Prostate gland (tissue), 2 donors: ENCODE results near the gene RPTN. TPM values are rescaled to one million over a fixed set of nuclear protein-coding genes. Genes with fewer than 3 reads are reported as not detected.
A peak's percentile ranks its signal among the peaks of the same experiment; 100 is the strongest.

ENCODE experiments used
- DNase-seq: peaks from one replicate; pipeline ENCODE4 v3.0.0-alpha.2; 2019; ENCODE audit warnings: low spot score
- H3K27ac ChIP-seq, 2 donors: fragments of 200-600 bp; sonication (generic); 2 replicates each; pipeline ENCODE4 v1.5.1; 2017 to 2019
- H3K27me3 ChIP-seq: fragments of 200-600 bp; sonication (generic); replicated peaks from 2 replicates; pipeline ENCODE4 v1.5.1; 2019; ENCODE audit not compliant: insufficient read depth
- H3K36me3 ChIP-seq, 2 donors: fragments of 200-600 bp; sonication (generic); 1 replicate in 1 of 2; 2 replicates in 1 of 2; pipeline versions ENCODE4 v1.5.1 to v1.8.1; 2017 to 2019
- H3K4me1 ChIP-seq: fragments of 200-600 bp; sonication (generic); replicated peaks from 2 replicates; pipeline ENCODE4 v1.5.1; 2019
- H3K4me3 ChIP-seq, 2 donors: fragments of 200-600 bp; sonication (generic); 2 replicates each; pipeline ENCODE4 v1.5.1; 2017 to 2019
- H3K9me3 ChIP-seq: fragments of 200-600 bp; sonication (generic); 2 replicates; pipeline ENCODE4 v1.5.1; 2017
- POLR2A ChIP-seq: fragments of 450-650 bp; IDR thresholded peaks from one replicate; pipeline ENCODE4 v1.6.1; 2016; ENCODE audit warnings: antibody characterized with exemption, mild to moderate bottlenecking
- POLR2AphosphoS5 ChIP-seq: sonication (generic); formaldehyde crosslinking; IDR thresholded peaks from one replicate; pipeline ENCODE4 v1.6.1; 2017; ENCODE audit warnings: antibody characterized with exemption
- WGBS: methylation state at CpG from one replicate; pipeline ENCODE4 v1.1.5; 2018; 5-methylcytosine and 5-hydroxymethylcytosine counted together
- intact Hi-C: fragments of 100-400 bp; cut with DNase I; formaldehyde crosslinking; loops from one replicate; pipeline ENCODE4 v1.14.2; 2022
- total RNA-seq, 2 donors: library from RNA; depleted of rRNA; stranded (reverse); fragments of >200 nt; gene quantifications; one replicate each; pipeline ENCODE4 v1.1.0, GENCODE V29; 2016
- TF ChIP-seq, protein P1 (sequence below), 4 experiments: fragments of 200-600 bp in 2 of 4; fragments of 450-650 bp in 2 of 4; sonication (generic) in 2 of 4; IDR thresholded peaks; 1 replicate in 3 of 4; 2 replicates in 1 of 4; pipeline ENCODE4 v1.5.1; 2016 to 2019; ENCODE audit warnings: antibody characterized with exemption in 4 of 4, mild to moderate bottlenecking in 2 of 4, moderate library complexity in 2 of 4

Gene RPTN
- total RNA-seq, 2 donors from 2014 or later: not detected

DNA sequence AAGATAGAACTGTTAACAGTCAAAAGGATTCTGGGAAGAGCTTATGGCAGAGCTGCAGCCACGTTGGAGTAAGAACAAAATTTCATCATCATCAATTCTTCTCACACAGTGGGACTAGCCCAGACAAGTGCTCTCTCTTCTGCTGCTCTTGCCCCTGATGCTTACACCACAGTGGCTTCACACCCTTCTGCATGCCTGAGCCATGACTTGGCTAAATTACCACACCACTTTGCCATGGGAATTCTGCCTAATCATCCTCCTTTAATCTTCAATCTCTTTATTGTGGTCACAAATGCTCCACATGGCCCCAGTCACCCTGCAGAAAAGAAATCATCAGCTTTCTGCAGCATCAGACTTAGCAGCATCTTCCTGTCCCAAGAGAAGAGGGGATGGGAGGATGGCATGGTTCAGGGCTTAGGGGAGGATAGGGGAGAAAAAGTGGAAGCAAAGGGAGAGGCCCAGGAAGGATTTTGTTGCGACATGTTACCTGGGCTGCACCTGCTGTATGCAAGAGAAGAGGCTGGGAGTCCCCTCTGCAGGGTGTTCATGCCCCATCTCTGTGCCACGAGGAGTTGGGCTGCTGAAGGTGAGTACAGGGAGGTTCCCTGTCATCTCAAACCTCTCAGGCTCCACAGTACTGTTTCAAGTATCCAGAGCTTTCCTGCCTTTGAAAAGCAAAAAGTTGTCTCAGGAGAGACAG lies 9.0 kb upstream of the RPTN start:
- Histone ChIP-seq H3K4me1 (no peaks in the 10 kb centered on the region), H3K4me3 (no peak overlapping the region), H3K9me3 (no peaks in the 10 kb centered on the region), H3K36me3 (no peaks in the 10 kb centered on the region), H3K27me3 (no peaks in the 10 kb centered on the region), H3K27ac (no peak overlapping the region)
- DNase-seq: peak; percentile 76
- intact Hi-C loops: no loop called here
- 31% methylated on average over 3 of the region's 3 CpGs for WGBS
- peak; percentile 71 for TF ChIP-seq POLR2AphosphoS5
- TF ChIP-seq POLR2A: no peak

DNA sequence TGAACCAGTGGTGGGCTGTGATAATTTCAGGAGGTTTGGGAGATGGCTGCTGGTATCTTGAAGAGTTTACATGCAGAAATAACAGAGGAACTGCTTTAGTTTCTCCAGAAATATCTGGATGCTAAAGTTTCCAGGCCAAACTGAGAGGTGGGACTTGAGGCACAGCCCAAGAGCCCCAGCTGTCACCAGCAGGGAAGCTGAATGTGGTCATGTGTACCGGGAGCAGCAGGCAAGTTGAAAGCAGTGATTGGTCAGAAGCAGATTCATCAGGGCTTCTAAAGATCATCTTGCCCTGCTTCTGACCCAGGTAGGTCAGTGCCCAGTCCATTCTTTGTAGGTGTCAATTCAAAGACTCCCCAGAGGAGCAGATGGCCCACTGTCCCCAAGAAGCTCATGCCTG lies 7.9 kb upstream of the RPTN start:
- H3K27me3 ChIP-seq: no peaks in the 10 kb centered on the region
- TF ChIP-seq POLR2A (no peak), POLR2AphosphoS5 (no peak)
- TF ChIP-seq, protein P1, sequence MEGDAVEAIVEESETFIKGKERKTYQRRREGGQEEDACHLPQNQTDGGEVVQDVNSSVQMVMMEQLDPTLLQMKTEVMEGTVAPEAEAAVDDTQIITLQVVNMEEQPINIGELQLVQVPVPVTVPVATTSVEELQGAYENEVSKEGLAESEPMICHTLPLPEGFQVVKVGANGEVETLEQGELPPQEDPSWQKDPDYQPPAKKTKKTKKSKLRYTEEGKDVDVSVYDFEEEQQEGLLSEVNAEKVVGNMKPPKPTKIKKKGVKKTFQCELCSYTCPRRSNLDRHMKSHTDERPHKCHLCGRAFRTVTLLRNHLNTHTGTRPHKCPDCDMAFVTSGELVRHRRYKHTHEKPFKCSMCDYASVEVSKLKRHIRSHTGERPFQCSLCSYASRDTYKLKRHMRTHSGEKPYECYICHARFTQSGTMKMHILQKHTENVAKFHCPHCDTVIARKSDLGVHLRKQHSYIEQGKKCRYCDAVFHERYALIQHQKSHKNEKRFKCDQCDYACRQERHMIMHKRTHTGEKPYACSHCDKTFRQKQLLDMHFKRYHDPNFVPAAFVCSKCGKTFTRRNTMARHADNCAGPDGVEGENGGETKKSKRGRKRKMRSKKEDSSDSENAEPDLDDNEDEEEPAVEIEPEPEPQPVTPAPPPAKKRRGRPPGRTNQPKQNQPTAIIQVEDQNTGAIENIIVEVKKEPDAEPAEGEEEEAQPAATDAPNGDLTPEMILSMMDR (IDR thresholded peaks at IDR 0.05): no peak
- DNase-seq: no peak
- WGBS: 50% methylated on average over 1 of the region's 1 CpG
- no peaks in the 10 kb centered on the region for H3K4me1 ChIP-seq
- no peak overlapping the region for H3K4me3 ChIP-seq
- no peak overlapping the region for H3K27ac ChIP-seq
- H3K36me3 ChIP-seq: no peaks in the 10 kb centered on the region
- intact Hi-C loops: no loop called here
- H3K9me3 ChIP-seq: no peaks in the 10 kb centered on the region

DNA sequence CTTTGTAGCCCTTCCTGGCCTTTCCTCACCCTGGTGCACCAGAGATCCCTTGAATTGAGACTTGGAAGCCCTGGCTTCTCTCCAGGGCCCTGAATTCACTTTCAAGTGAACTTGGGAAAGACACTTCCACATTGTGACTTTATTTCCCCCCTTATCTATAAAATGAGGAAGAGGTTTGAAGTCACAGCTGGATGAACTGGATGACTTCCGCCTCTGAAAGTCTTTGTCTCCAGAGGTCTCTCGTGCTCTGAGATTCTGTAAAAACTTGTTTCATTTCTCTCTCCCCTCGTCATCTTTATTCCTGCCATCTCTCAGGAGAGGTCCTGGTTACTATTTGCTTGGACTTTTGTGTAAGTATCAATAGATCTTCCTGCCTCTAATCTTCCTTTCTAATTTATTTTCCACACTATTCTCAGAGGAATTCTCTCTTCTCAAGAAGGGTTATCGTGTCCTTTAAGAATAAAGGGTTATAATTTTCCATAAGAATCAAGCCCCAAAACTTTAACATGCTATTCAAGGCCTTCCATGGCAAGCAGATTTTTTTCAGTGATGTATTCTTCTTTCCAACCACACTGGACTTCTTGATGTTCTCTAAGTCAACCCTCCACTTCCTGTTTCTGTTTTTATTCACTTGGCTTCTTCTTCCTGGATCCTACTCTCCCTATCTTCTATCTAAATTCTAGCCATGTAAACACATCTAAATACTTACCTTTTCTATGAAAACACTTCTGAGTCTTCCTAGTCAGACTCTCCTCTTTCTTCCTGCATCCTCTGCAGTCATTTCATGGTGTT lies 6.5 kb upstream of the RPTN start:
- Histone ChIP-seq H3K4me1 (no peaks in the 10 kb centered on the region), H3K36me3 (no peaks in the 10 kb centered on the region), H3K27me3 (no peaks in the 10 kb centered on the region), H3K4me3 (no peak overlapping the region), H3K9me3 (no peaks in the 10 kb centered on the region), H3K27ac (no peak overlapping the region)
- TF ChIP-seq POLR2A (no peak), POLR2AphosphoS5 (no peak)
- TF ChIP-seq, protein P1 (IDR thresholded peaks at IDR 0.05): no peak
- intact Hi-C loops: no loop called here
- no peak for DNase-seq
- 93% methylated on average over 4 of the region's 4 CpGs for WGBS

DNA sequence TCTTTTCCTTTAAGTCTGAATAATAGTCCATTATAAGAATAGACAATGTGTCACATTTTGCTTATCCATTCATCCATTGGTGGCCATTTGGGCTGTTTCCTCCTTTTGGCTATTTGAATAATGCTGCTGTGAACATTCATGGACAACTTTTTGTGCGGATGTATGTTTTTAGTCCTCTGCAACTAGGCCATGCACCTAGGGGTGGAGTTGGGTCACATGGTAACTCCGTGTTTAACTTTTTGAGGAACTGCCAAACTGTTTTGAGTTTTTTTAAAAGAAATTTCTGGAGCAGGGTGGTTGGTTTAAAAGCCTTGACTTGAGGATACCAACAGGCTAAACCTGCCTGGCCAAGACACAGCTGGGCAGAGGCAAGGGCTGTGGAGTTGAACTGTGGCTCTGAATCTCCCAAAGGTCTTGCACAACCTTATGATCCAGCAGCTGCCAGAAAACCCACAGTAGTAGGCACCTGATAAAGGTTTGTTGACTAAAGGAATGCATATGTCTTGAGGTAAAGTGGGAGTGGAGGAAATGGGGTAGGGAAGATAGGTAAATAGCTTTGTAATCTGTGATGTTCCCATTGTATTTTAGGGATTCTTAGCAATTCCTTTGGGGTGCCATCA lies 5.6 kb upstream of the RPTN start:
- DNase-seq: no peak

More for the DNA sequence above, 5.6 kb upstream of the RPTN start:
- Histone ChIP-seq H3K9me3 (no peaks in the 10 kb centered on the region), H3K27me3 (no peaks in the 10 kb centered on the region), H3K36me3 (no peaks in the 10 kb centered on the region), H3K27ac (no peak overlapping the region), H3K4me1 (no peaks in the 10 kb centered on the region), H3K4me3 (no peak overlapping the region)
- intact Hi-C loops: no loop called here
- 54% methylated on average over 2 of the region's 2 CpGs for WGBS
- TF ChIP-seq POLR2AphosphoS5: no peak
- TF ChIP-seq, protein P1 (IDR thresholded peaks at IDR 0.05): no peak
- TF ChIP-seq POLR2A: no peak
